ENCODE results near the gene RBFOX2. TPM values are rescaled to one million over a fixed set of nuclear protein-coding genes. Genes with fewer than 3 reads are reported as not detected.
A peak's percentile ranks its signal among the peaks of the same experiment; 100 is the strongest.

The RBFOX2 gene
- total and polyA plus RNA-seq, 8 donors: 12.9 to 33.7 (median 16.7) TPM

GRCh38 chr22:35886309-35886708 is 142.3 kb downstream of the RBFOX2 start:
- no peak for DNase-seq
- H3K27ac ChIP-seq: no peak overlapping the region
- H3K27me3 ChIP-seq: no peaks in the 10 kb centered on the region
- H3K4me1 ChIP-seq: peaks cover 0 to 7% (median 2%) of the 10 kb centered on the region in 3 donors
- ATAC-seq: no peak
- no peak overlapping the region for H3K4me3 ChIP-seq
- TF ChIP-seq CTCF (IDR thresholded peaks at IDR 0.05): no peak
- no peaks in the 10 kb centered on the region for H3K36me3 ChIP-seq
- WGBS, 2 donors: 95 to 96% methylated on average over 4 of the region's 4 CpGs
- no peaks in the 10 kb centered on the region for H3K9me3 ChIP-seq
- intact Hi-C loops (cut with DNase I): no loop called here
- no peak for FAIRE-seq

GRCh38 chr22:35884529-35884928 is 144.1 kb downstream of the RBFOX2 start:
- Histone ChIP-seq H3K36me3 (no peaks in the 10 kb centered on the region), H3K9me3 (no peaks in the 10 kb centered on the region), H3K27ac (no peak overlapping the region), H3K4me3 (no peak overlapping the region), H3K4me1 (peaks cover 0 to 7% (median 0%) of the 10 kb centered on the region in 3 donors), H3K27me3 (no peaks in the 10 kb centered on the region)
- WGBS, 2 donors: 87 to 90% methylated on average over 2 of the region's 2 CpGs
- ATAC-seq: no peak
- TF ChIP-seq CTCF (IDR thresholded peaks at IDR 0.05): no peak
- intact Hi-C loops (cut with DNase I): no loop called here
- no peak for DNase-seq
- FAIRE-seq: no peak

- 60 to 66% methylated on average over 5 of the region's 5 CpGs for WGBS, 2 donors
- peak in 1 of 6 donors; percentile 20 for DNase-seq
- Histone ChIP-seq H3K4me3 (no peak overlapping the region), H3K4me1 (peaks cover 0 to 7% (median 0%) of the 10 kb centered on the region in 3 donors), H3K27me3 (no peaks in the 10 kb centered on the region), H3K27ac (no peak overlapping the region), H3K36me3 (no peaks in the 10 kb centered on the region), H3K9me3 (no peaks in the 10 kb centered on the region)
- peak; percentile 82 to 91 (median 88) for ATAC-seq
- TF ChIP-seq CTCF (IDR thresholded peaks at IDR 0.05): no peak
- intact Hi-C loops (cut with DNase I): no loop called here
- no peak for FAIRE-seq
Measured at GRCh38 chr22:35883031-35883620, 145.5 kb downstream of the RBFOX2 start.

- H3K27me3 ChIP-seq: no peaks in the 10 kb centered on the region
- DNase-seq: no peak
- H3K36me3 ChIP-seq: no peaks in the 10 kb centered on the region
- no peak for TF ChIP-seq CTCF (IDR thresholded peaks at IDR 0.05)
- no peak overlapping the region for H3K4me3 ChIP-seq
- H3K27ac ChIP-seq: no peak overlapping the region
- H3K4me1 ChIP-seq: peaks cover 0 to 7% (median 0%) of the 10 kb centered on the region in 3 donors
- no peak for FAIRE-seq
- 55 to 57% methylated on average over 5 of the region's 5 CpGs for WGBS, 2 donors
- peak in 1 of 4 donors; percentile 17 for ATAC-seq
- intact Hi-C loops (cut with DNase I): no loop called here
- H3K9me3 ChIP-seq: no peaks in the 10 kb centered on the region
Measured at GRCh38 chr22:35882211-35883030, 146.2 kb downstream of the RBFOX2 start.

- H3K4me1 ChIP-seq: peaks cover 0 to 7% (median 0%) of the 10 kb centered on the region in 3 donors
Measured at GRCh38 chr22:35879351-35879750, 149.3 kb downstream of the RBFOX2 start.

More at GRCh38 chr22:35879351-35879750, 149.3 kb downstream of the RBFOX2 start:
- ATAC-seq: no peak
- no peak overlapping the region for H3K27ac ChIP-seq
- no peaks in the 10 kb centered on the region for H3K27me3 ChIP-seq
- no peak for DNase-seq
- no peak overlapping the region for H3K4me3 ChIP-seq
- H3K9me3 ChIP-seq: no peaks in the 10 kb centered on the region
- no peaks in the 10 kb centered on the region for H3K36me3 ChIP-seq
- WGBS, 2 donors: 97% methylated on average over 2 of the region's 2 CpGs
- FAIRE-seq: no peak
- intact Hi-C loops (cut with DNase I): no loop called here
- no peak for TF ChIP-seq CTCF (IDR thresholded peaks at IDR 0.05)

Data from pancreas (tissue), 10 donors.